NB4 (cell line): ENCODE results near the gene KLK15.
A peak's percentile ranks its signal among the peaks of the same experiment; 100 is the strongest.

Experiments used
- MYC ChIP-seq: IDR thresholded peaks from 2 replicates; pipeline ENCODE4 v1.6.1; 2011; ENCODE audit warnings: low read depth, low read length
- POLR2A ChIP-seq: IDR thresholded peaks from 2 replicates; pipeline ENCODE4 v1.6.1; 2011; ENCODE audit warnings: mild to moderate bottlenecking; ENCODE audit not compliant: insufficient read length; ENCODE audit errors: extremely low read depth
- TF ChIP-seq, protein P1 (sequence below): IDR thresholded peaks from one replicate; pipeline ENCODE4 v1.5.1; 2012; ENCODE audit warnings: low read depth, low read length
- TF ChIP-seq, protein P2 (sequence below): IDR thresholded peaks from 2 replicates; pipeline ENCODE4 v1.6.1; 2011; ENCODE audit warnings: low read depth, low read length

- TF ChIP-seq, protein P1, sequence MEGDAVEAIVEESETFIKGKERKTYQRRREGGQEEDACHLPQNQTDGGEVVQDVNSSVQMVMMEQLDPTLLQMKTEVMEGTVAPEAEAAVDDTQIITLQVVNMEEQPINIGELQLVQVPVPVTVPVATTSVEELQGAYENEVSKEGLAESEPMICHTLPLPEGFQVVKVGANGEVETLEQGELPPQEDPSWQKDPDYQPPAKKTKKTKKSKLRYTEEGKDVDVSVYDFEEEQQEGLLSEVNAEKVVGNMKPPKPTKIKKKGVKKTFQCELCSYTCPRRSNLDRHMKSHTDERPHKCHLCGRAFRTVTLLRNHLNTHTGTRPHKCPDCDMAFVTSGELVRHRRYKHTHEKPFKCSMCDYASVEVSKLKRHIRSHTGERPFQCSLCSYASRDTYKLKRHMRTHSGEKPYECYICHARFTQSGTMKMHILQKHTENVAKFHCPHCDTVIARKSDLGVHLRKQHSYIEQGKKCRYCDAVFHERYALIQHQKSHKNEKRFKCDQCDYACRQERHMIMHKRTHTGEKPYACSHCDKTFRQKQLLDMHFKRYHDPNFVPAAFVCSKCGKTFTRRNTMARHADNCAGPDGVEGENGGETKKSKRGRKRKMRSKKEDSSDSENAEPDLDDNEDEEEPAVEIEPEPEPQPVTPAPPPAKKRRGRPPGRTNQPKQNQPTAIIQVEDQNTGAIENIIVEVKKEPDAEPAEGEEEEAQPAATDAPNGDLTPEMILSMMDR, result no peak
- no peak for TF ChIP-seq MYC
- TF ChIP-seq POLR2A, result peak; percentile 15
- TF ChIP-seq, protein P2, sequence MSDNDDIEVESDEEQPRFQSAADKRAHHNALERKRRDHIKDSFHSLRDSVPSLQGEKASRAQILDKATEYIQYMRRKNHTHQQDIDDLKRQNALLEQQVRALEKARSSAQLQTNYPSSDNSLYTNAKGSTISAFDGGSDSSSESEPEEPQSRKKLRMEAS, result no peak
Measured at GRCh38 chr19:50793558-50794065, 39.8 kb downstream of the KLK15 start.
